Measurements from ENCODE around the gene UBAP1.

GRCh38 chr9:34211395-34211794 lies 32.6 kb downstream of the UBAP1 start:
- no peak for TF ChIP-seq POLR2A (IDR thresholded peaks at IDR 0.05; ENCODE audit: low read depth, low read length)
- TF ChIP-seq POLR2AphosphoS5 (IDR thresholded peaks at IDR 0.05; ENCODE audit: low read depth, low read length) = no peak
